Stimulated activated CD8-positive, alpha-beta memory T cell treated with anti-CD3 and anti-CD28 coated beads, Interleukin-2, amount 100 ng/mL, for 1 hour (primary cell): Measurements from ENCODE around the gene TMPRSS11A.

Experiments
- DNase-seq, 2 donors: peaks; one replicate each; pipeline ENCODE4 v3.0.0-alpha.2; 2020; ENCODE audit warnings: low read depth in 2 of 2

TMPRSS11A gene

DNA sequence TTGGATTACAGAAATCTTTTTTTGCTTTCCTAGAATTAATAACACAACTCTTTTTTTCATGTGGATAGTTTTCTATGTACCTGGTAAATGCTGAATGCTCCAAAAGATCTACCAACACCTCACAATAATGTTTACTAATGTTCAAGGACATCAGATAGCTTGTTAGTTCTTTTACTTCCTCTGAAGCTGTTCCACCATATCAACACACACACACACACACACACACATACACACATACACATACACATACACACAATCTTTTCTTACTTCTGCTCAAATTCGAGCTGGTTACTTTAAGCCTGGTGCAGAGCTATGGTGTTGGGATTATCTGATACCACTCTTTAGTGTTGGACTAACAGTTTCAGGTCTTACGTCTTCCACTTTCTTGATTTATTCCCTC is 51.2 kb downstream of the TMPRSS11A start:
- no peak for DNase-seq

DNA sequence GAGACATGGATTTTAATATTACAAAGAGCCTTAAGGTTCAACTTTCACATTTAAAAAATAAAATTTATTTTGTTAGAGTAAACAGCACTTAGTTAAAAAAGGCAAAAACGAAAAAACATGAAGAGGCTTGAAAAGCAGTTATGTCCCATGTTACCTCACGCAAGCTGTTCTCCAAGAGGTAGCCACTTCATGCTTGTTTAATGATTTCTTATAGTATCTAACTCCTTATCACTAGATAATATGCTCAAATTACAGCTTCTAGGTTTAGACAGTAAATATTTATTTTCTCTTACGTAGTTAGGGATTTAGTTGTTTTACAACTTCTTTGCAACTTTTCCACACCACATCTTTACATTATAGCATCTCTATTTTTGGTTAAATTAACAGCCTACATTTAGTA is 51.7 kb downstream of the TMPRSS11A start:
- no peak for DNase-seq

DNA sequence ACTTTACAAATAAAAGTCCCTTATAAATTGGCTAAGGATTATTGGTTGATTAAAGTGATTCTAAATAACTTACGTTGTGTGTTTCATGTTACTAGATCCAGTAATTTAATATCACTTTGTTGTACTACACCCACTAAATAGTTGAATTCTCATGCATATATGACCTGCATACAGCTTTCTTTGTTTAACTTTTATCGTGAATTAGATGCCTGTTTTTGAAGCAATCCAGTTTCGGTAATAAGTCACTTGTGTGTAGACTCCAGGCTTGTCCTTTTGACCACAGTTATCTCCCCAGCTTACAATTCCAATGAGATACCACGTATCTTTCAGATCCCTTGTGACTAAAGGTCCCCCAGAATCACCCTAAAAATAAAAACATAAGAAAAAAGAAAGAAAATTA is 52.2 kb downstream of the TMPRSS11A start:
- DNase-seq: no peak

DNA sequence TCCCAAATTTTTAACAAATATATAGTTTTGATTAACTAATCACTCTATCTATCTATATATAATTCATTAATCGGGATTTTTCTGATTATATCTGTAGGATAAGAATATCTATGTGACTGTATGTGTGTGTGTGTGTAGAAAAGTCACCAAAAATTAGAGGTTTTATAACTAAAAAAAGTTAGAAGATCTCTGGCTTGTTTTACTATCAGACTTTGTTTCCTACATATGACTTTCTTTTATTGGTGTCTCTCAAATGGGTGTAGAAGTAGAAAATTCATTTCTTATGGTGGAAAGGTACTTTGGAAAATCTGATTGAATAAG is 52.7 kb downstream of the TMPRSS11A start:
- DNase-seq: no peak

DNA sequence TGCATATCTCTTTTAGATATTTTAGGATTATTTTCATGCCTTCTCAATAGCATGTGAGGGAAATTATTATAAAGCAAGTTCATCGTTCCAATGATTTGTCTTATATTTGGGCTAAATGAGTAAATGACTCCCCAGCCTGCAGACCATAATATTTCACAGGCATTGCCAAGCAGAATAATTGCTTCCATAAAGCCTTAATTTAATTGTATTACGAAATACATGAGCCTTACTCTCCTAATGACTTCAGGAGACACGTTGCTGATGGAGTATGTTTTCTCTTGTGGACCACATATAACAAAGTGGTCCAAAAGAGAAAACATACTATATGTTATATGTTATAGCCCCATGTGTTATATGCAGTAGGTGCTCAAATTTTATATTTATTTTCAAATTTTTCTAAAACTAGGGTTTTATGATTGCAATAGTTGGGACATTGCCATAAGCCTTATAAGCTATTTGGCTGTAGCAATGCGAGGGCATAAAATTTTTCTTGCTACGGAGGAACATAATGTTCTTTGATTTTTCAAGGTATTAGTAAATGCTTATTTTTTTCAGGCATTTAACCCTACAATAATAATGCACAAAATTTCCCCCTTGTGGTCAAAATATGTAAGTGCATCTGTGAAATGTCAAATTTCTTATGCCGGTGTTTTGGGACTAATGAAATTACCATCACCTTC is 53.2 kb downstream of the TMPRSS11A start:
- DNase-seq: no peak

DNA sequence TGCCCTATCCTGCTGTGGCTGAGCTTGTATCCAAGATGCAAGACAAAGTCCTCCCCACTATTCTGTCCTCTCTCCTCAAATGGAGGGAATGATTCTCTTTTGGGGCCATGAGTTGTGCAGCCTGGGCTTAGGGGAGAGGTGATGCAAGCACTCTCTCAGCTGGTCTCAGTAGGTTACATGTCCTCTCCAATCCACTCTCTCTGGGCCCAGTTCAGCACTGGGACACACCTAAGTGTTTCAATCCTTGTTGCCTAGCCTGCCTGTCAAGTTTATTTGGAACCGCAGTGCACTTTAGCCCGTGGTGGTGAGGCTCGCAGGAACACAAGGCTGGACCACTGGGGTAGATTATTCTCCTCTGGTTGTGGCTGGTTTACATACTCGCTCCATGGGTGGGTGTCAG is 55.6 kb downstream of the TMPRSS11A start:
- no peak for DNase-seq

DNA sequence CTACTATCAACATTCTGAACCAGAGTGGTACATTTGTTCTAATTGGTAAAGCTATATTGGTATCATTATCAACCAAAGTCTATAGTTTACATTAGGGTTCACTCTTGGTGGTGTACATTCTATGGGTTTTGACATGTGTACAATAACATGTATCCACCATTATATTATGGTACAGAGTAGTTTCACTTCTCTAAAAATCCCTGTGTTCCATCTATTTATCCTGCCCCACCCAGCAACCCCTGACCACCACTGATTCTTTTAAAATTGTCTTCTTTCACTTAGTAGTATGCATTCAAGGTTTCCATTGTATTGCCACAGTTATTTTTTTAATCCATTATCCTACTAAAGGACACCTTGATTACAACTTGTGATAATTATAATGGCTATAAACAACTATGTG is 64.2 kb downstream of the TMPRSS11A start:
- no peak for DNase-seq

DNA sequence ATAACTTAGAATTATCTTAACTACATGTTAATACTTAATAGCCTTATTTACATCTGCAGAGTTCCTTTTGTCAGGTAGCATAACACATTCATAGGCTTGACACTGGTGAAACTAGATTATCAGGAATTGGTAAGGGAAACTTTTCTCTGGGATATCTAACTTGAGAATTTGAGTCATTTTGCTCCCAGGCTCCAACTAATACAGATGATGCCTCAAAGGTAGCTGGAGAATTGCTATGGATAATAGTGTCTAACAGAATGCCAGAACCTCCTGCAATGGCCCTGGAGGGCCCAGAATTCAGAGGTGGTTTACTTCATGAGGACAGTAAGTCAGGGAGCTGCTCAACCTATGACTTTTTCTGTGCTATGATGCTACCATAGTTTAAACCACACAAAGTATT is 65.6 kb downstream of the TMPRSS11A start:
- no peak for DNase-seq

DNA sequence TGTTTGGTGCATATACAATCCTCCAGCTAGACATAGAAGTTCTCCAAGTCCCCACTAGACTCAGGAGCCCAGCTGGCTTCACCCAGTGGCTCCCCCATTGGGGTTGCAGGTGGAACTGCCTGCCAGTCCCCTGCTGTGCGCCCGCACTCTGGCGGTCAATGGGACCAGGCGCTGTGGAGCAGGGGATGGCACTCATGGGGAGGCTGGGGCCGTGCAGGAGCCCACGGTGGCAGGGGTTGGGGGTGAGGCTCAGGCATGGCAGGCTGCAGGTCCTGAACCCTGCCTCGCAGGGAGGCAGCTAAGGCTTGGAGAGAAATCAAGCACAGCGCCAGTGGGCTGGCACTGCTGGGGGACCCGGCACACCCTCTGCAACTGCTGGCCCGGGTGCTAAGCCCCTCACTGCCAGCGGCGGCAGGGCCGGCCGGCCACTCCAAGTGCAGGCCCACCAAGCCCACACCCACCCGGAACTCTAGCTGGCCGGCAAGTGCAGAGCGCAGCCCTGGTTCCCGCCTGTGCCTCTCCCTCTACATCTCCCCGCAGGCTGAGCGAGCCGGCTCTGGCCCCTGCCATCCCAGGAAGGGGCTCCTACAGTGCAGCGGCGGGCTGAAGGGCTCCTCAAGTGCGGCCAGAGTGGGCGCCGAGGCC is 66.8 kb downstream of the TMPRSS11A start:
- no peak for DNase-seq

DNA sequence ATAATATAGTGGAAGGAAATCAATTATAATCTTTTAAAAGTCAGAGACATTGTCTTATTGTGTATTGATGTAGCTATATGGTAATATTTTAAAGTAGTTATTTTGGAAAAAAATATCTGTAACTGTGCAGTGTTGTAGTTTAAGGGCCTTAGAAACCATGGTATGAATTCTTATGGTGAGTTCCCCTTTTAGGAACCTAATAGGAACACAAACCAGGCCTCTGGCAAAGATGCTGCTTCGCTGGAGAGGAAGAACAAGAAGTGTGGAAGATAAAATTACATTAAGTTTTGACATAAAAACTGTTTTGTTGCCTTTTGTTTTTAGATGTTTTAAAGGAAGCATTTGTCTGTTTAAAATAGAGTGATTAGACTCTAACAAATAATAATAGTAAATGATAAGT is 68.6 kb downstream of the TMPRSS11A start:
- no peak for DNase-seq

DNA sequence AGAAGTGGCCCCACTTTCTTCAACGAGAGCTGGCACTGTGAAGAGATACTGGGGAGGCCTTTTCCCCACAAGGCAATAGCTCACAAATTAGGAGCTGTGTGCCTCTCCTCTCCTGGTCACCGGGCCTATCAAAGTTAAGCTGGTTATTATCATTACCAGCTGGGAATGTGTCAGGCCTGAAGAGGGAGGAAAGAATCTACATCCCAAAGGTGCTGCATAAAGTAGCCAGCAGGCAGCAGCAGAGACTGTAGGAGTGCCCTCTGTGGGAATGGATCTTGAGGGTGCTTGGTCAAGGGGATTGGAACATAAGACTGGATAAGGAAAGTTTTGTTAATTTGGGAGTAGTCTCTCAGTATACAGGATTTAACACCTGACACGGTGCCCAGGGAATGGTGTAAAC is 70.4 kb downstream of the TMPRSS11A start:
- DNase-seq: no peak

DNA sequence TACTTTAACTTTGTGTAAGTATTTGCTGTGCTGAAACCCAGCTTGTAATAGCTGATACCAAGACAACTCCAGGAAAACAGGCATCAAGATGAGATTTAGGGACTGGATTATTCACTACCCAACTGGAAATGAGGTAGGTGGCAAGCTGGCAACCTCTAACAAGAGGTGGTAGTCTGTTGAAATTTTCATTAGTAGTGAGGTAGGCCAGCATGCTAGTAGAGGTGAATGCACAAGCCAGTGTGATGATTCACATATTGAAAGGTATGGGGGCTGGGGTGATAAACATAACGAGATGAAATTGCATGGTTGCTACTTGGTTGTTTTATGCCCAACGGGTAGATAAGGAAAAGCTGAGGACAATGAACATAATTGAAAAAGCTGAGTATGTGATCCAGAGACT is 71.0 kb downstream of the TMPRSS11A start:
- no peak for DNase-seq

DNA sequence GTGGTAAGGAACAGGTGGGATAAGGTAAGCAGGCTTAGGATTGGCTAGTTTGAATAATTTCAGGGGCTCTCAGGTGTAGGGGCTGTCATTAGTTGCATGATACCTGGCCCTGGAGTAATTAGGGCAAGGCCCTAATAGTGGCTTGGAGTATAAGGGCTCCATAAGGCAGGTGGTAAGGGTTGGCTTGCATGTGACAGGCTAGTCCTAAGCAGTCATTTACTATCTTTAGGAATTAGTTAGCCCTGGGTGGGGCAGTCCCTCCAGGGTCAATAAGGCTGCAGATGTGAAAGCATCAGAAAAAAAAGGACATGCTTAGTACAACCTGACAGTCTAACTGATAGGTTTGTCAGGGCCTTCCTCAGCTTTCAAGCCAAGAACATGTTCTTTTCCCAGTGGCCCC is 71.6 kb downstream of the TMPRSS11A start:
- DNase-seq: no peak

DNA sequence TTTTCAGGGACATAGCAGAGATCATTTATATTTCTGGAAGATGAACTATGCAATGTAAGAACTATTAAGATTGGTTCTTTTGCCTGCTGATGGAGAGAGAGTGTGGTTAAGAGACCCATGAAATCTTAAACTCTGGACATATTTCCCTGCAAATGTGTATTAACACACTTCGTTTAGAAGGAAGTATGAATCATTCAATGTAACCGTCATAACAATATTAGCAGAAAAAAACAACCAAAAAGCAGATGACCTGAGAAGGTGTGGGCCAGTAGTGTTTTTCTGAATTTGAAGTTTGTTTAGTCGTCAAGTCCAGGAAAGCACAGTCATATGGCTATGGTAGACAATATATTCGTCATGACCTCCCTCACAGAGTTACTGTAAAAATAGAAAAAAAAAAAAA is 77.0 kb downstream of the TMPRSS11A start:
- DNase-seq: no peak

DNA sequence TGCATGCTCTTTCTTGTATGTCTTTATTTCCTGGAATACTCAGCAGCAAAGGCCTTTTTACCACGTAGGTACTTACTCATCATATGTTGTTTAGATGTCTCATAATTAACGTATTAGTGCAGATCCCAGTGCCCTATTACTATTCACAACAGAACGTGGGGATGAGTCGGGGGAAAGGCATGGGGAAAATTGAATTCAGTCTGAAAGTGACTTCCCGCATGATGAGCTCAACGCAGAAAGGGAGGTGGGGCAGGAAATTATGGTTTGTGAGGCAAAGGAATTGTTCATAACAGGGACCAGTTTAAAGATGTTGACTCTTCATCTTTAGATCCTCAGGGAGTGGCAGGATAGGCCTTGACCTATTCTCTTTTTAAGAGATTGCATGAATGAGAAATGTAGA is 77.5 kb downstream of the TMPRSS11A start:
- no peak for DNase-seq

DNA sequence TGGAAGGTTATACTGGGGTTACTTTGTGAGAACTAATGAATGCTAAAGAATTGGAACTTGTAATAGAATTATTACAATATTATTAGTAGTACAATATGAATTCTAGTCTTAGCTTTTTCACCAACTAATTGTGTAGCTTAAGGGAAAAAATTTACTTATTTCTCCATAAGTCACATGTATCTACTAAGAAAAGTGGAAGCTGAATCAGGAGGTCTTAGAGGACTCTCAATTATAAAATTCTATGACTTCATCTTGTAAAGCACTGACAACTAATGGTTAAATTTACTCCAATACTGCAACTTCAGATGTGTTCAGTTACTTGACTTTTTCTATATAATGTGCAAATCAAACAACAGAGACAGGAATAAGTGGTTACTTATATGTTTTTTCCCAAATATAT is 78.6 kb downstream of the TMPRSS11A start:
- no peak for DNase-seq

DNA sequence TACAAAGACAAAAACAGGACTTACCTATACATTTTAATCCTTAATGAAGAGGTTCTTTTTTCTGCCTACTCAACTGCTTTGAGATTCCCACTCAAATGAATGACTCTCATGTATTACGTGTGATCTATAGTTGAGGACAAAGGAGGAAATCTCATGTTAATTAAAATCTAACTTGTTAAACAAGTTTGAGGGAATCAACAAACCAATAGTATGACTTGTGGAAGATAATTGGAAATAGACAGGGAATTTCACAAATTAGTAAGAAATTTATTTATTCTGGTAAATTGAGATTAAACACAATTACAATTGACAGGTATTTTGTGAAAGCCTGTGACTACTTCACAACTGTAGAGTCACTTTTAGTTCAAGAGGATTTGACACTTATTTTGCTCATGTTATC is 79.4 kb downstream of the TMPRSS11A start, which contains the start of gene TMPRSS11D:
Gene TMPRSS11D (minus strand): TSS at position 101 of the 400 bp plus-strand sequence. CDS start 69 bp downstream, at position 32.
- DNase-seq: no peak

DNA sequence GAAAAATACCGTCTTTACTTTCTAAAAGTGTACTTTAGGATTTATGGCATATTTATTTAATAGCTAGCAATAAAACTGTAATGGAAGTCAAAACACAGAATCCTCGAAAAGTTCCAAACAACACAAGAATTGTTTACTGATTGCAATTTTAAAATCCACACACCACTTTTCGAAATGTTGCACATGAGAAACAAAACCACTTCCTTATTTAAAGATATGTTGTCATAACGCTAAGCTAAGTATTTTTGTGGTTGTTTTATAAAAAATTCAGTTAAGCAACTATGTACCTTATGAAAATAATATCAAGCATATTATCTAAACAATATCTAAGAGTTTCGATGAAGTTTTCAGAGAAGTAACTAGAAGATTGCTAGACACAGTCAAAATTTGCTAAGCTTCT is 79.8 kb downstream of the TMPRSS11A start:
- no peak for DNase-seq

DNA sequence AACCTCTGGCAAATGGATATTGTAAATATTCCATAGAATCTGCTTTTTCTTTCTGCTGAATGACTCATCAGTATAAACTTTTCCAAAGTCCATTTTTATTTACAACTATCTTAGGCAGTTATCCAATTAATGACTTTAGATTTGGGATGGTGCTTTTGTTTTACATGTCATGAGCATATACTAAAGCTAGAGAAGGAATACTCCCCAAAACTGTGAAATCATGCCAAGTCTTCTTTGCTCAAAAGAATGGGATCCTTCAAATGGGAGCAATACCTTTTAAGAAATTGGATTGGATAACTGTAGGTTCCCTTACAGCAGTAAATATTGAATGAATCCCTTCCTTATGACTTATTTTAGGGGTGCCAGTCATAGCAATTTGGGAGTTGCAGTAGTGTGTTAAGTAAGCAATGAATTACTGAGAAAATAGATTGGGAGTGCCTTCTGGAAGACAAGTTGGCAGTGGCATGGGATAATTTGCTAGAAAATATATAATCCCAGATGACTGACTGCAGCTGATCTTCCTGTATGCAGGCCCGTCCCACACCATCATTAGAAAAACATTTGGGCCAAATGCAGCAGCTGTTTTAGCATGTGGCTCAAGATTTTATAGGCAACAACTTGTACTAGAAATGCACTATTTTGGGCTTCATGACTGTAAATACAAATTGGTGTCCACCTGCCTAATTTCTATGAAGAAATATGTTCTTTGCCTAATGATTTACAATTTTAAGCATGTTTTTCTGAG is 82.3 kb downstream of the TMPRSS11A start:
- DNase-seq: no peak

DNA sequence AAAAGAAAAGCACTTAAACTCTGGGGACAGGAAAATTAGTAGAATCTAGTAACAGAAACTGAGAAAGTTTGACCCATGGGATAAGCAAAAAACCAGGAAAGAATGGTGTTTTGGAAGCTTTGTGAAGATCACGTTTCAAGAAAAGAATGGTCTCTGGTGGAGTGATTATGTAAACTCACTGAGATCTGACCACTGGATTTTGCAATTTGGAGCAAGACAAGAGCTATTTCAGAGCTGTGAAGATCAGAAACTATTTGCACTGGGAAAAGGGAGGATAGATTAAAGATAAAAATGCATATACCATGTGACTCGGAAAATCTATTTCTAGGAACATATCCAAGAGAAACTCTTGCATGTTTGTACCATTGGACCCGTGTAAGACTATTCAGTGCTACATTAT is 83.8 kb downstream of the TMPRSS11A start:
- no peak for DNase-seq

DNA sequence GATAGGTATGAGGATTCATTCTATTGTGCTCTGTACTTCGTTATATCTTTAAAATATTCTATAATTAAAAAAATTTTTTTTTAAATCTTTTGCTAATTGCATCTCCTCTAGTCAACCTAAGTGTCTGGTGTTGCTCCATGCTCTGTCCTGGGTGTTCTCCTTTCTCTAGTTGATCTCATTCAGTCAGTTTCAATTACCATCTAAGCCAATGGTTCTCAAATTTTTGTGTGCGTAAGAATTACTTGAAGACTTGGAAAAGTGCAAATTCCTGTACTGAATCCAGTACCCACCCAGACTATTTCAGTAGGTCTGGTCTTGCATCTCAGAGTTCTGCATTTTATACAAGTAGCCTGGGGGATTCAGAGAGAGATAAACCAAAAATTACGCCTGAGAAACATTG is 86.2 kb downstream of the TMPRSS11A start:
- no peak for DNase-seq

DNA sequence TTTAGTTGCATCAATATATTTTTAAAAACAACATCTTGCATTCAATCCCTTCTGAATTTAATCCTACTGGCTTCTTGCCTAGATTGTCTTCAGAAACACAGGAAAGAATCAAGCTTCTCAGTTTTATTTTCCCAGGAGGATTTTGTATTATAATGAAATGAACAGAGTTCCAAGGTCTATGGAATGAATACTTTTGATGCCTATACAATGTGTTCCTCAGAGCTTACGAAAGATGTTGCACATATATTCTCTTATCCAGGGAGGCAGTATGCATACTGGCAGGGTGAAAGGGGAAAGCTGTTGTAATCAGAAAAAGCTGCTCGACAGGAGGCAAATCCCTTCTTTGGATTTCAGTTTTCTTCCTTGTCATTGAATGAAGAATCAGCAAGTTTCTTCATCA is 88.3 kb downstream of the TMPRSS11A start:
- DNase-seq: no peak

DNA sequence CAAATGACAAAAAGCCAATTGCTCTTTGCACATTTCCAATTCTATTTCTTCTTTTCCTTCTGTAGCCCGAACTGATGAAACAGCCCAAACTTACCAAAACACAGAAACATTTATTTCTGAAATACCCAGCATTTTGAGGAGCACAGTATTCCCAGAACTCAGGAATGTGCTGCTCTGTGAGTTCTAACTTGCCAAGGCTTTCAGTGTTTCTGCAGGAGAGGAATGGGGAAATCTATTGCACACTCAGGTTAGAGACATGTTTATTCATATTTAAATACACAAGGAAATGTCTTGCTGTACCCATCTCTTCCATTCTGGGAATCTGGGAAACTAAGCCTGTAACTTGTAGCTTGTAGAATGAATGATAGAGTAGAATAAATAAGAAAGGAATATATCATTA is 90.2 kb downstream of the TMPRSS11A start:
- no peak for DNase-seq
